ENCODE data around the gene TOLLIP. TPM values are rescaled to one million over a fixed set of nuclear protein-coding genes. Genes with fewer than 3 reads are reported as not detected.

TOLLIP gene
- total and polyA plus RNA-seq, 2 experiments from 2014 or later: 39.0 to 58.7 TPM

- Histone ChIP-seq H3K4me1 (ENCODE audit: low read depth) (no peaks in the 10 kb centered on the region), H3K9me3 (ENCODE audit: low read depth) (no peaks in the 10 kb centered on the region), H3K36me3 (no peaks in the 10 kb centered on the region), H3K4me3 (no peak overlapping the region), H3K27ac (no peak overlapping the region), H3K27me3 (no peaks in the 10 kb centered on the region)
- TF ChIP-seq CTCF (IDR thresholded peaks at IDR 0.05; ENCODE audit: low read depth, low read length): no peak
- DNase-seq (ENCODE audit: low read depth in 1 of 2, low spot score in 1 of 2): no peak
Observed at GRCh38 chr11:1255151-1255550, 54.3 kb downstream of the TOLLIP start.

GRCh38 chr11:1254733-1255132 lies 54.7 kb downstream of the TOLLIP start:
- TF ChIP-seq CTCF (IDR thresholded peaks at IDR 0.05; ENCODE audit: low read depth, low read length): no peak
- no peaks in the 10 kb centered on the region for H3K9me3 ChIP-seq (ENCODE audit: low read depth)
- no peaks in the 10 kb centered on the region for H3K27me3 ChIP-seq
- DNase-seq (ENCODE audit: low read depth in 1 of 2, low spot score in 1 of 2): no peak
- H3K27ac ChIP-seq: no peak overlapping the region
- no peaks in the 10 kb centered on the region for H3K36me3 ChIP-seq
- no peak overlapping the region for H3K4me3 ChIP-seq
- H3K4me1 ChIP-seq (ENCODE audit: low read depth): no peaks in the 10 kb centered on the region

DNA sequence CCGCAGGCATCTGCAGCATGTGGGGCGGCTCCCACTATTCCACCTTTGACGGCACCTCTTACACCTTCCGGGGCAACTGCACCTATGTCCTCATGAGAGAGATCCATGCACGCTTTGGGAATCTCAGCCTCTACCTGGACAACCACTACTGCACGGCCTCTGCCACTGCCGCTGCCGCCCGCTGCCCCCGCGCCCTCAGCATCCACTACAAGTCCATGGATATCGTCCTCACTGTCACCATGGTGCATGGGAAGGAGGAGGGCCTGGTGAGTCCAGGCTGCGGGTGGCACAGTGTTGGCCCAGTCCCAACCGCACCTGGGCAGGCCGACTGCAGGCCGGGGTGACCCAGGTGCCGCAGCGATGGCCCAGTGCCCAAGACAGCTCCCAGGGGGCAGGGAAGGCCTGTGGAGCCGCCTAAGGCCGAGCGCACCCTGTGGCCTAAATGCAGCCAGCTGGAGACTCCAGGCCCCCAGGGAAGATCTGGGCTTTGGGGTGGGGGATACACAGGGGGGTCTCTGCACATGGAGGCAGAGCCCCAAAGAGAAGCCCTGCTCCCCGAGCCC lies 55.3 kb downstream of the TOLLIP start:
- Histone ChIP-seq H3K27ac (no peak overlapping the region), H3K9me3 (ENCODE audit: low read depth) (no peaks in the 10 kb centered on the region), H3K4me1 (ENCODE audit: low read depth) (no peaks in the 10 kb centered on the region), H3K36me3 (no peaks in the 10 kb centered on the region), H3K4me3 (no peak overlapping the region), H3K27me3 (no peaks in the 10 kb centered on the region)
- TF ChIP-seq CTCF (IDR thresholded peaks at IDR 0.05; ENCODE audit: low read depth, low read length): no peak
- DNase-seq (ENCODE audit: low read depth in 1 of 2, low spot score in 1 of 2): no peak

DNA sequence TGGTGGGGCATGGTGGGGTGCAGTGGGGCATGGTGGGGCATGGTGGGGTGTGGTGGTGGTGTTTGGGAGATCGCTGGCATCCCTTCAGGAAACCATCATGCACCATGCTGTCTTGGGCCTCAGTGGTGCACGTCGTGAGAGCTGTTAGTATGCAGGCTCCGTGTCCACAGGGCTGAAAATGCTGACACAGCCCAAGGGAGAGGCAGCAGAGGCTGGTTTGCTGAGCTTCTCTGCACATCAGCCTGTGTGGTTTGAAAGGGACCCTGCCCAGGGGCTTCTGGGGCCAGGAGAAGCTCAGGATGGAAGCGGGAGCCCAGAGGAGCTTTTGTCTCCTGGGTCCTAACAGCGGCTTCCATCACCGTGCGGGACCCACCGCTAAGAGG lies 56.3 kb downstream of the TOLLIP start:
- Histone ChIP-seq H3K4me1 (ENCODE audit: low read depth) (no peaks in the 10 kb centered on the region), H3K36me3 (no peaks in the 10 kb centered on the region), H3K9me3 (ENCODE audit: low read depth) (no peaks in the 10 kb centered on the region), H3K27me3 (no peaks in the 10 kb centered on the region), H3K27ac (no peak overlapping the region), H3K4me3 (no peak overlapping the region)
- TF ChIP-seq CTCF (IDR thresholded peaks at IDR 0.05; ENCODE audit: low read depth, low read length): no peak
- no peak for DNase-seq (ENCODE audit: low read depth in 1 of 2, low spot score in 1 of 2)

- no peak overlapping the region for H3K27ac ChIP-seq
- no peaks in the 10 kb centered on the region for H3K4me1 ChIP-seq (ENCODE audit: low read depth)
- no peaks in the 10 kb centered on the region for H3K36me3 ChIP-seq
- DNase-seq (ENCODE audit: low read depth in 1 of 2, low spot score in 1 of 2): no peak
- H3K4me3 ChIP-seq: no peak overlapping the region
- TF ChIP-seq CTCF (IDR thresholded peaks at IDR 0.05; ENCODE audit: low read depth, low read length): no peak
- H3K27me3 ChIP-seq: no peaks in the 10 kb centered on the region
- H3K9me3 ChIP-seq (ENCODE audit: low read depth): no peaks in the 10 kb centered on the region
Observed at GRCh38 chr11:1252371-1253102, 56.9 kb downstream of the TOLLIP start.
